Colonic mucosa (tissue), 4 donors: ENCODE results near the gene ATP9B. TPM values are rescaled to one million over a fixed set of nuclear protein-coding genes. Genes with fewer than 3 reads are reported as not detected.

ENCODE experiments used
- DNase-seq: peaks from one replicate; pipeline ENCODE4 v3.0.0-alpha.2; 2020
- H3K27ac ChIP-seq: fragments of 200-600 bp; one replicate; pipeline ENCODE4 v1.8.0; 2021
- H3K27me3 ChIP-seq: fragments of 200-600 bp; one replicate; pipeline ENCODE4 v1.8.0; 2021
- H3K36me3 ChIP-seq: fragments of 200-600 bp; one replicate; pipeline ENCODE4 v1.8.0; 2021
- H3K4me1 ChIP-seq: fragments of 200-600 bp; one replicate; pipeline ENCODE4 v1.8.0; 2021; ENCODE audit warnings: mild to moderate bottlenecking
- H3K4me3 ChIP-seq: fragments of 200-600 bp; one replicate; pipeline ENCODE4 v1.8.0; 2021
- H3K9ac ChIP-seq, 2 donors: one replicate each; pipeline ENCODE4 v1.7.0; 2013; ENCODE audit warnings: control low read depth in 2 of 2, low read depth in 2 of 2, low read length in 2 of 2
- H3K9me3 ChIP-seq: fragments of 200-600 bp; one replicate; pipeline ENCODE4 v1.8.0; 2021
- intact Hi-C: fragments of 100-400 bp; cut with DNase I; formaldehyde crosslinking; loops from one replicate; pipeline ENCODE4 v1.14.1; 2022
- total RNA-seq, 2 donors: library from RNA; stranded (reverse); fragmentation: NEBNext Ultra II Directional in 1 of 2; extraction: Animal tissue kit (Norgen Biotek cat#: 25700) in 1 of 2; gene quantifications; one replicate each; pipeline ENCODE4 v1.2.1, GENCODE V29; 2021
- TF ChIP-seq, protein P1 (sequence below): fragments of 200-600 bp; IDR thresholded peaks from one replicate; pipeline ENCODE4 v1.8.0; 2022; ENCODE audit warnings: antibody characterized with exemption, mild to moderate bottlenecking
- donor health status: healthy.
- donor health status: DM: no; HTN: no; CAD: no.
- donor health status: DM: no; HTN: no; CAD: no.

The ATP9B gene
- total RNA-seq, 2 donors from 2014 or later, result 20.4 to 30.3 TPM

DNA sequence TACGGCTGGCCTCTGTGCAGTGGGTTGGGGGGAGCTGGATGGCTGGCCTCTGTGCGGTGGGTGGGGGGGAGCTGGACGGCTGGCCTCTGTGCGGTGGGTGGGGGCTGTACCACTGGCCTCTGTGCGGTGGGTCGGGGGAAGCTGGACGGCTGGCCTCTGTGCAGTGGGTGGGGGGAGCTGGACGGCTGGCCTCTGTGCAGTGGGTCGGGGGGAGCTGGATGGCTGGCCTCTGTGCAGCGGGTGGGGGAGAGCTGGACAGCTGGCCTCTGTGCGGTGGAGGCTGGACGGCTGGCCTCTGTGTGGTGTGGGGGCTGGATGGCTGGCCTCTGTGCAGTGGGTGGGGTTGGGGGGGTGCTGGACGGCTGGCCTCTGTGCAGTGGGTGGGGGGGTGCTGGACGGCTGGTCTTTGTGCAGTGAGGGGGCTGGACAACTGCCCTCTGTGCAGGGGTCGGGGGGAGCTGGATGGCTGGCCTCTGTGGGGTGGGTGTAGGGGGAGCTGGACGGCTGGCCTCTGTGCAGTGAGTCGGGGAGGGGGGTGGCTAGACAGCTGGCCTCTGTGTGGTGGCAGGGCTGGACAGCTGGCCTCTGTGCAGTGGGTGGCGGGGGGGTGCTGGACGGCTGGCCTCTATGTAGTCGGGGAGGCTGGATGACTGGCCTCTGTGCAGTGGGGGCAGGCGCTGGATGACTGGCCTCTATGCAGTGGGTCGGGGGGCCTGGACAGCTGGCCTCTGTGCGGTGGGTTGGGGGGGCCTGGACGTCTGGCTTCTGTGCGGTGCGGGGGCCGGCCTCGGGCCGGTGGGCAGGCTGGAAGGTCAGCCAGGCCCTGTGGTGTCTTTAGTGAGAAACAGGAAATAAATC, 358.4 kb downstream of the ATP9B start:
- DNase-seq, result no peak
- Histone ChIP-seq H3K27ac (no peak overlapping the region), H3K27me3 (no peaks in the 10 kb centered on the region), H3K4me1 (no peaks in the 10 kb centered on the region), H3K4me3 (no peak overlapping the region), H3K36me3 (no peaks in the 10 kb centered on the region), H3K9me3 (no peaks in the 10 kb centered on the region), H3K9ac (no peak overlapping the region)
- intact Hi-C loops, result no loop called here
- TF ChIP-seq, protein P1, sequence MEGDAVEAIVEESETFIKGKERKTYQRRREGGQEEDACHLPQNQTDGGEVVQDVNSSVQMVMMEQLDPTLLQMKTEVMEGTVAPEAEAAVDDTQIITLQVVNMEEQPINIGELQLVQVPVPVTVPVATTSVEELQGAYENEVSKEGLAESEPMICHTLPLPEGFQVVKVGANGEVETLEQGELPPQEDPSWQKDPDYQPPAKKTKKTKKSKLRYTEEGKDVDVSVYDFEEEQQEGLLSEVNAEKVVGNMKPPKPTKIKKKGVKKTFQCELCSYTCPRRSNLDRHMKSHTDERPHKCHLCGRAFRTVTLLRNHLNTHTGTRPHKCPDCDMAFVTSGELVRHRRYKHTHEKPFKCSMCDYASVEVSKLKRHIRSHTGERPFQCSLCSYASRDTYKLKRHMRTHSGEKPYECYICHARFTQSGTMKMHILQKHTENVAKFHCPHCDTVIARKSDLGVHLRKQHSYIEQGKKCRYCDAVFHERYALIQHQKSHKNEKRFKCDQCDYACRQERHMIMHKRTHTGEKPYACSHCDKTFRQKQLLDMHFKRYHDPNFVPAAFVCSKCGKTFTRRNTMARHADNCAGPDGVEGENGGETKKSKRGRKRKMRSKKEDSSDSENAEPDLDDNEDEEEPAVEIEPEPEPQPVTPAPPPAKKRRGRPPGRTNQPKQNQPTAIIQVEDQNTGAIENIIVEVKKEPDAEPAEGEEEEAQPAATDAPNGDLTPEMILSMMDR, result no peak

Other genes starting within 250 kb of the ATP9B start
- gene SALL3, start 89.6 kb upstream of the ATP9B start, total RNA-seq, result under 1 TPM in 1 of 2 donors, not detected in 1; 0.05 TPM